Measurements from ENCODE around the gene NKX1-2.

- TF ChIP-seq EZH2 (IDR thresholded peaks at IDR 0.05), result no peak
- TF ChIP-seq POLR2AphosphoS5 (IDR thresholded peaks at IDR 0.05; ENCODE audit: borderline replicate concordance, low read depth, low read length), result no peak
- no peak for TF ChIP-seq FOXP2 (optimal IDR thresholded peaks at IDR 0.05; ENCODE audit: control extremely low read depth, extremely low read length, insufficient read depth)
These were observed 46.8 kb upstream of the NKX1-2 start for GRCh38 chr10:124496620-124497019.

Data from SK-N-MC (cell line).